Iris pigment epithelial cell (primary cell): ENCODE measurements around the gene CCT7.

Source experiments
- DNase-seq: peaks from one replicate; pipeline ENCODE4 v3.0.0-alpha.2; 2011; ENCODE audit warnings: low read depth

The CCT7 gene

GRCh38 chr2:73268830-73269685 is 35.0 kb downstream of the CCT7 start:
- peak; percentile 30 for DNase-seq

GRCh38 chr2:73269686-73270465 is 35.8 kb downstream of the CCT7 start:
- DNase-seq, result no peak

GRCh38 chr2:73272270-73272669 is 38.2 kb downstream of the CCT7 start:
- no peak for DNase-seq

GRCh38 chr2:73279852-73280251 is 45.7 kb downstream of the CCT7 start:
- no peak for DNase-seq

GRCh38 chr2:73281244-73281643 is 47.1 kb downstream of the CCT7 start:
- no peak for DNase-seq

- DNase-seq, result no peak
These were observed 48.9 kb downstream of the CCT7 start for GRCh38 chr2:73282924-73283544.

- DNase-seq, result no peak
These were observed 49.6 kb downstream of the CCT7 start for GRCh38 chr2:73283545-73284295.

GRCh38 chr2:73284296-73285158 is 50.4 kb downstream of the CCT7 start, which contains the start of gene FBXO41:
Gene FBXO41, minus strand, starts transcription at chr2:73284478. Its CDS starts 14,848 bp downstream, at chr2:73269630.
- peak; percentile 24 for DNase-seq

- no peak for DNase-seq
These were observed 51.1 kb downstream of the CCT7 start for GRCh38 chr2:73285159-73285739.

GRCh38 chr2:73286134-73286655 is 52.1 kb downstream of the CCT7 start:
- no peak for DNase-seq

GRCh38 chr2:73289304-73289703 is 55.2 kb downstream of the CCT7 start:
- no peak for DNase-seq

- peak; percentile 59 for DNase-seq
These were observed 56.1 kb downstream of the CCT7 start for GRCh38 chr2:73290049-73290839.

GRCh38 chr2:73291093-73291460 is 57.0 kb downstream of the CCT7 start:
- DNase-seq, result peak; percentile 58

GRCh38 chr2:73291461-73292315 is 57.6 kb downstream of the CCT7 start:
- DNase-seq, result no peak

- no peak for DNase-seq
These were observed 58.3 kb downstream of the CCT7 start for GRCh38 chr2:73292316-73292905.

- DNase-seq, result no peak
These were observed 58.9 kb downstream of the CCT7 start for GRCh38 chr2:73292906-73293533.

GRCh38 chr2:73293534-73294171 is 59.5 kb downstream of the CCT7 start, which contains the start of gene EGR4:
Gene EGR4, minus strand, starts transcription at chr2:73293548. Its CDS starts 231 bp downstream, at chr2:73293317.
- DNase-seq, result peak; percentile 71
